Mesenchymal stem cell (in vitro differentiated cells and primary cell): Measurements from ENCODE around the gene RAD21L1.

ENCODE experiments used
- DNase-seq: peaks from one replicate; pipeline ENCODE4 v3.0.0-alpha.2; 2013
- H2AFZ ChIP-seq: one replicate; pipeline ENCODE4 v1.6.1; 2013; ENCODE audit warnings: low read depth, mild to moderate bottlenecking, control low read depth, inconsistent platforms, low read length, moderate library complexity
- H2AK5ac ChIP-seq: 2 replicates; pipeline ENCODE4 v1.6.1; 2013; ENCODE audit warnings: low read length, moderate library complexity, mild to moderate bottlenecking, inconsistent platforms; ENCODE audit not compliant: severe bottlenecking
- H2BK120ac ChIP-seq: one replicate; pipeline ENCODE4 v1.6.1; 2013; ENCODE audit warnings: low read depth, mild to moderate bottlenecking, inconsistent platforms, low read length, moderate library complexity
- H2BK12ac ChIP-seq, 2 experiments: one replicate each; pipeline ENCODE4 v1.6.1; 2013; ENCODE audit warnings: inconsistent platforms in 2 of 2, low read length in 2 of 2, mild to moderate bottlenecking in 2 of 2, moderate library complexity in 2 of 2, control low read depth in 1 of 2
- H2BK15ac ChIP-seq: one replicate; pipeline ENCODE4 v1.6.1; 2013; ENCODE audit warnings: mild to moderate bottlenecking, low read depth, inconsistent platforms; ENCODE audit not compliant: poor library complexity, severe bottlenecking
- H2BK5ac ChIP-seq: 2 replicates; pipeline ENCODE4 v1.6.1; 2013; ENCODE audit warnings: low read depth, mild to moderate bottlenecking, low read length, control low read depth, inconsistent platforms; ENCODE audit not compliant: poor library complexity, severe bottlenecking
- H3K14ac ChIP-seq, 2 experiments: one replicate each; pipeline ENCODE4 v1.6.1; 2013; ENCODE audit warnings: inconsistent platforms in 2 of 2, low read length in 2 of 2, control low read depth in 1 of 2, mild to moderate bottlenecking in 1 of 2, moderate library complexity in 1 of 2
- H3K18ac ChIP-seq, 2 experiments: one replicate each; pipeline ENCODE4 v1.6.1; 2013; ENCODE audit warnings: inconsistent platforms in 2 of 2, low read length in 2 of 2, control low read depth in 1 of 2, low read depth in 1 of 2, mild to moderate bottlenecking in 1 of 2
- H3K23ac ChIP-seq, 2 experiments: one replicate each; pipeline ENCODE4 v1.6.1; 2013; ENCODE audit warnings: inconsistent platforms in 2 of 2, low read length in 2 of 2, mild to moderate bottlenecking in 2 of 2, moderate library complexity in 2 of 2, control low read depth in 1 of 2
- H3K27ac ChIP-seq: 2 replicates; pipeline ENCODE4 v1.5.1; 2013; ENCODE audit warnings: mild to moderate bottlenecking, moderate library complexity, low read length, control low read depth, inconsistent platforms; ENCODE audit not compliant: poor library complexity, severe bottlenecking
- H3K27me3 ChIP-seq, 2 experiments: 2 replicates each; pipeline versions ENCODE4 v1.6.1 to v1.7.0; 2013; ENCODE audit warnings: low read length in 2 of 2, mild to moderate bottlenecking in 2 of 2, moderate library complexity in 2 of 2, control low read depth in 1 of 2, inconsistent platforms in 1 of 2; ENCODE audit not compliant: control insufficient read depth in 1 of 2, insufficient read depth in 1 of 2
- H3K36me3 ChIP-seq, 2 experiments: 2 replicates each; pipeline versions ENCODE4 v1.6.1 to v1.7.0; 2013; ENCODE audit warnings: low read length in 2 of 2, control low read depth in 1 of 2, inconsistent platforms in 1 of 2, low read depth in 1 of 2, mild to moderate bottlenecking in 1 of 2; ENCODE audit not compliant: insufficient read depth in 2 of 2, control insufficient read depth in 1 of 2
- H3K4ac ChIP-seq, 2 experiments: one replicate each; pipeline ENCODE4 v1.6.1; 2013; ENCODE audit warnings: inconsistent platforms in 2 of 2, low read length in 2 of 2, mild to moderate bottlenecking in 2 of 2, moderate library complexity in 2 of 2, control low read depth in 1 of 2, low read depth in 1 of 2
- H3K4me1 ChIP-seq: 2 replicates; pipeline ENCODE4 v1.6.1; 2013; ENCODE audit warnings: low read depth, low read length, control low read depth; ENCODE audit not compliant: control insufficient read depth, insufficient read depth
- H3K4me2 ChIP-seq: 2 replicates; pipeline ENCODE4 v1.6.1; 2013; ENCODE audit warnings: low read length, mild to moderate bottlenecking, inconsistent platforms; ENCODE audit not compliant: poor library complexity, severe bottlenecking
- H3K4me3 ChIP-seq, 2 experiments: 2 replicates each; pipeline versions ENCODE4 v1.5.1 to v1.7.0; 2013; ENCODE audit warnings: low read length in 2 of 2, mild to moderate bottlenecking in 2 of 2, control low read depth in 1 of 2, low read depth in 1 of 2; ENCODE audit not compliant: insufficient read depth in 1 of 2
- H3K79me1 ChIP-seq: replicated peaks from 2 replicates; pipeline ENCODE4 v1.6.1; 2013; ENCODE audit warnings: mild to moderate bottlenecking, control low read depth, low read length, inconsistent platforms; ENCODE audit not compliant: poor library complexity, severe bottlenecking
- H3K9ac ChIP-seq: 2 replicates; pipeline ENCODE4 v1.7.0; 2013; ENCODE audit warnings: mild to moderate bottlenecking, low read length, moderate library complexity
- H3K9me3 ChIP-seq: 2 replicates; pipeline ENCODE4 v1.7.0; 2013; ENCODE audit warnings: mild to moderate bottlenecking, low read length; ENCODE audit not compliant: control insufficient read depth
- H4K8ac ChIP-seq: one replicate; pipeline ENCODE4 v1.6.1; 2013; ENCODE audit warnings: inconsistent platforms, mild to moderate bottlenecking, low read length, moderate library complexity
- H4K91ac ChIP-seq: one replicate; pipeline ENCODE4 v1.6.1; 2013; ENCODE audit warnings: mild to moderate bottlenecking, low read length, inconsistent platforms
- WGBS: methylation state at CpG from one replicate; pipeline ENCODE4 v1.1.7; 2013; ENCODE audit warnings: mixed read lengths; 5-methylcytosine and 5-hydroxymethylcytosine counted together

Gene RAD21L1

GRCh38 chr20:1180949-1181348 lies 44.9 kb upstream of the RAD21L1 start:
- no peak overlapping the region for H2AFZ ChIP-seq
- H3K14ac ChIP-seq, result no peak overlapping the region
- H2AK5ac ChIP-seq, result no peak overlapping the region
- no peak overlapping the region for H2BK5ac ChIP-seq
- H3K4ac ChIP-seq, result no peak overlapping the region
- H2BK12ac ChIP-seq, result no peak overlapping the region
- H3K18ac ChIP-seq, result no peak overlapping the region
- WGBS, result 96% methylated on average over 27 of the region's 27 CpGs
- no peak overlapping the region for H4K91ac ChIP-seq
- peaks cover 26 to 29% of the 10 kb centered on the region in 2 experiments for H3K27me3 ChIP-seq
- peak overlapping the region in 1 of 2 experiments; percentile 3 for H3K4me3 ChIP-seq
- H3K79me1 ChIP-seq, result no peaks in the 10 kb centered on the region
- peak overlapping the region; percentile 12 for H2BK15ac ChIP-seq
- peaks cover 4 to 5% of the 10 kb centered on the region in 2 experiments for H3K36me3 ChIP-seq
- H4K8ac ChIP-seq, result no peak overlapping the region
- H3K23ac ChIP-seq, result no peak overlapping the region
- H3K4me2 ChIP-seq, result no peak overlapping the region
- H3K4me1 ChIP-seq, result peaks cover 15% of the 10 kb centered on the region
- H3K27ac ChIP-seq, result no peak overlapping the region
- no peak for DNase-seq
- H3K9ac ChIP-seq, result no peak overlapping the region
- no peak overlapping the region for H2BK120ac ChIP-seq
- no peaks in the 10 kb centered on the region for H3K9me3 ChIP-seq

- no peak overlapping the region for H2BK12ac ChIP-seq
- H2BK15ac ChIP-seq, result no peak overlapping the region
These were observed 43.7 kb upstream of the RAD21L1 start for GRCh38 chr20:1182106-1182505.

GRCh38 chr20:1183153-1183552 lies 42.7 kb upstream of the RAD21L1 start:
- WGBS, result 91% methylated on average over 6 of the region's 6 CpGs
- H3K4me2 ChIP-seq, result no peak overlapping the region
- H3K36me3 ChIP-seq, result peaks cover 0 to 5% of the 10 kb centered on the region in 2 experiments
- no peak overlapping the region for H3K27ac ChIP-seq
- no peak overlapping the region for H3K18ac ChIP-seq
- H2BK120ac ChIP-seq, result no peak overlapping the region
- H2AK5ac ChIP-seq, result no peak overlapping the region
- no peak overlapping the region for H4K8ac ChIP-seq
- H3K4ac ChIP-seq, result no peak overlapping the region
- peaks cover 46 to 50% of the 10 kb centered on the region in 2 experiments for H3K27me3 ChIP-seq
- H3K4me3 ChIP-seq, result no peak overlapping the region
- H3K4me1 ChIP-seq, result peaks cover 16% of the 10 kb centered on the region
- H2BK12ac ChIP-seq, result no peak overlapping the region
- no peak overlapping the region for H4K91ac ChIP-seq
- DNase-seq, result no peak
- no peak overlapping the region for H3K9ac ChIP-seq
- no peak overlapping the region for H2BK5ac ChIP-seq
- no peak overlapping the region for H2AFZ ChIP-seq
- H3K9me3 ChIP-seq, result no peaks in the 10 kb centered on the region
- H3K14ac ChIP-seq, result no peak overlapping the region
- H3K23ac ChIP-seq, result no peak overlapping the region
- no peak overlapping the region for H2BK15ac ChIP-seq
- no peaks in the 10 kb centered on the region for H3K79me1 ChIP-seq

More at GRCh38 chr20:1182106-1182505, 43.7 kb upstream of the RAD21L1 start:
- no peak overlapping the region for H3K18ac ChIP-seq
- H3K9ac ChIP-seq, result no peak overlapping the region
- H3K4me1 ChIP-seq, result peaks cover 16% of the 10 kb centered on the region
- no peak overlapping the region for H3K23ac ChIP-seq
- no peak overlapping the region for H2BK120ac ChIP-seq
- H3K14ac ChIP-seq, result no peak overlapping the region
- no peak overlapping the region for H3K27ac ChIP-seq
- H3K4me2 ChIP-seq, result no peak overlapping the region
- H3K36me3 ChIP-seq, result peaks cover 0 to 5% of the 10 kb centered on the region in 2 experiments
- no peak overlapping the region for H4K8ac ChIP-seq
- 78% methylated on average over 4 of the region's 4 CpGs for WGBS
- H2AK5ac ChIP-seq, result no peak overlapping the region
- no peak for DNase-seq
- peaks cover 37 to 41% of the 10 kb centered on the region in 2 experiments for H3K27me3 ChIP-seq
- H2BK5ac ChIP-seq, result no peak overlapping the region
- H3K4me3 ChIP-seq, result no peak overlapping the region
- no peak overlapping the region for H2AFZ ChIP-seq
- H4K91ac ChIP-seq, result no peak overlapping the region
- H3K79me1 ChIP-seq, result no peaks in the 10 kb centered on the region
- no peak overlapping the region for H3K4ac ChIP-seq
- H3K9me3 ChIP-seq, result no peaks in the 10 kb centered on the region

GRCh38 chr20:1184260-1184637 lies 41.6 kb upstream of the RAD21L1 start:
- no peak overlapping the region for H4K8ac ChIP-seq
- H2BK120ac ChIP-seq, result no peak overlapping the region
- peaks cover 0 to 5% of the 10 kb centered on the region in 2 experiments for H3K36me3 ChIP-seq
- H2BK15ac ChIP-seq, result no peak overlapping the region
- H2AK5ac ChIP-seq, result no peak overlapping the region
- H3K18ac ChIP-seq, result no peak overlapping the region
- no peak overlapping the region for H2AFZ ChIP-seq
- H3K4ac ChIP-seq, result no peak overlapping the region
- no peaks in the 10 kb centered on the region for H3K9me3 ChIP-seq
- no peak overlapping the region for H3K23ac ChIP-seq
- H2BK12ac ChIP-seq, result no peak overlapping the region
- H3K4me3 ChIP-seq, result no peak overlapping the region
- no peak overlapping the region for H4K91ac ChIP-seq
- H3K14ac ChIP-seq, result no peak overlapping the region
- H3K9ac ChIP-seq, result no peak overlapping the region
- H3K79me1 ChIP-seq, result no peaks in the 10 kb centered on the region
- H2BK5ac ChIP-seq, result no peak overlapping the region
- H3K27me3 ChIP-seq, result peaks cover 55 to 58% of the 10 kb centered on the region in 2 experiments
- H3K4me1 ChIP-seq, result peaks cover 18% of the 10 kb centered on the region
- no peak for DNase-seq
- H3K4me2 ChIP-seq, result no peak overlapping the region
- no peak overlapping the region for H3K27ac ChIP-seq
- 65% methylated on average over 6 of the region's 13 CpGs for WGBS
